Measurements from ENCODE around the gene CCDC201.

The CCDC201 gene

DNA sequence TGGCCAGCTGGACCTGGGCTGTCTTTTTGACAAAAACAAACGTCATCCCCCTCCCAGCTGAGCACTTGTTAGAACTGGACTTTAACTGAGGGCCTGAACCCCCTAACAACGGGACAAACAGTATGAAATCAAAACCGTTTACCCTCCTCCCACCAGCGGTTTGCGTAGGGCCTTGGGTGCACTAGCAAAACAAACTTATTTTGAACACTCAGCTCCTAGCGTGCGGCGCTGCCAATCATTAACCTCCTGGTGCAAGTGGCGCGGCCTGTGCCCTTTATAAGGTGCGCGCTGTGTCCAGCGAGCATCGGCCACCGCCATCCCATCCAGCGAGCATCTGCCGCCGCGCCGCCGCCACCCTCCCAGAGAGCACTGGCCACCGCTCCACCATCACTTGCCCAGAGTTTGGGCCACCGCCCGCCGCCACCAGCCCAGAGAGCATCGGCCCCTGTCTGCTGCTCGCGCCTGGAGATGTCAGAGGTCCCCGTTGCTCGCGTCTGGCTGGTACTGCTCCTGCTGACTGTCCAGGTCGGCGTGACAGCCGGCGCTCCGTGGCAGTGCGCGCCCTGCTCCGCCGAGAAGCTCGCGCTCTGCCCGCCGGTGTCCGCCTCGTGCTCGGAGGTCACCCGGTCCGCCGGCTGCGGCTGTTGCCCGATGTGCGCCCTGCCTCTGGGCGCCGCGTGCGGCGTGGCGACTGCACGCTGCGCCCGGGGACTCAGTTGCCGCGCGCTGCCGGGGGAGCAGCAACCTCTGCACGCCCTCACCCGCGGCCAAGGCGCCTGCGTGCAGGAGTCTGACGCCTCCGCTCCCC lies 15.5 kb upstream of the CCDC201 start, which contains the start of gene IGFBP1:
TSS of gene IGFBP1 (plus strand) at position 304 of the 808 bp plus-strand sequence. CDS start at position 469, 165 bp downstream.
- peak; percentile 78 for ATAC-seq
- TF ChIP-seq TOX (CRISPR knock-in tag; IDR thresholded peaks at IDR 0.05; ENCODE audit: borderline replicate concordance) (no peak), OSR1 (CRISPR knock-in tag; IDR thresholded peaks at IDR 0.05) (no peak), BACH2 (CRISPR knock-in tag; IDR thresholded peaks at IDR 0.05; ENCODE audit: borderline replicate concordance) (no peak)

- TF ChIP-seq TOX (CRISPR knock-in tag; IDR thresholded peaks at IDR 0.05; ENCODE audit: borderline replicate concordance), result no peak
- no peak for TF ChIP-seq ZNF70 (CRISPR knock-in tag; IDR thresholded peaks at IDR 0.05)
- no peak for TF ChIP-seq BACH2 (CRISPR knock-in tag; IDR thresholded peaks at IDR 0.05; ENCODE audit: borderline replicate concordance)
- no peak for TF ChIP-seq ZFP30 (CRISPR knock-in tag; IDR thresholded peaks at IDR 0.05)
- TF ChIP-seq, protein P1, sequence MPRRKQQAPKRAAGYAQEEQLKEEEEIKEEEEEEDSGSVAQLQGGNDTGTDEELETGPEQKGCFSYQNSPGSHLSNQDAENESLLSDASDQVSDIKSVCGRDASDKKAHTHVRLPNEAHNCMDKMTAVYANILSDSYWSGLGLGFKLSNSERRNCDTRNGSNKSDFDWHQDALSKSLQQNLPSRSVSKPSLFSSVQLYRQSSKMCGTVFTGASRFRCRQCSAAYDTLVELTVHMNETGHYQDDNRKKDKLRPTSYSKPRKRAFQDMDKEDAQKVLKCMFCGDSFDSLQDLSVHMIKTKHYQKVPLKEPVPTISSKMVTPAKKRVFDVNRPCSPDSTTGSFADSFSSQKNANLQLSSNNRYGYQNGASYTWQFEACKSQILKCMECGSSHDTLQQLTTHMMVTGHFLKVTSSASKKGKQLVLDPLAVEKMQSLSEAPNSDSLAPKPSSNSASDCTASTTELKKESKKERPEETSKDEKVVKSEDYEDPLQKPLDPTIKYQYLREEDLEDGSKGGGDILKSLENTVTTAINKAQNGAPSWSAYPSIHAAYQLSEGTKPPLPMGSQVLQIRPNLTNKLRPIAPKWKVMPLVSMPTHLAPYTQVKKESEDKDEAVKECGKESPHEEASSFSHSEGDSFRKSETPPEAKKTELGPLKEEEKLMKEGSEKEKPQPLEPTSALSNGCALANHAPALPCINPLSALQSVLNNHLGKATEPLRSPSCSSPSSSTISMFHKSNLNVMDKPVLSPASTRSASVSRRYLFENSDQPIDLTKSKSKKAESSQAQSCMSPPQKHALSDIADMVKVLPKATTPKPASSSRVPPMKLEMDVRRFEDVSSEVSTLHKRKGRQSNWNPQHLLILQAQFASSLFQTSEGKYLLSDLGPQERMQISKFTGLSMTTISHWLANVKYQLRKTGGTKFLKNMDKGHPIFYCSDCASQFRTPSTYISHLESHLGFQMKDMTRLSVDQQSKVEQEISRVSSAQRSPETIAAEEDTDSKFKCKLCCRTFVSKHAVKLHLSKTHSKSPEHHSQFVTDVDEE (CRISPR knock-in tag; IDR thresholded peaks at IDR 0.05), result no peak
- no peak for TF ChIP-seq ARNTL (CRISPR knock-in tag; IDR thresholded peaks at IDR 0.05; ENCODE audit: borderline replicate concordance, low read depth)
- no peak for TF ChIP-seq CSRNP3 (CRISPR knock-in tag; IDR thresholded peaks at IDR 0.05)
- ATAC-seq, result no peak
Observed at GRCh38 chr7:45886931-45887667, 14.2 kb upstream of the CCDC201 start.

- TF ChIP-seq PATZ1 (CRISPR knock-in tag; IDR thresholded peaks at IDR 0.05; ENCODE audit: borderline replicate concordance), result no peak
- TF ChIP-seq, protein P2, sequence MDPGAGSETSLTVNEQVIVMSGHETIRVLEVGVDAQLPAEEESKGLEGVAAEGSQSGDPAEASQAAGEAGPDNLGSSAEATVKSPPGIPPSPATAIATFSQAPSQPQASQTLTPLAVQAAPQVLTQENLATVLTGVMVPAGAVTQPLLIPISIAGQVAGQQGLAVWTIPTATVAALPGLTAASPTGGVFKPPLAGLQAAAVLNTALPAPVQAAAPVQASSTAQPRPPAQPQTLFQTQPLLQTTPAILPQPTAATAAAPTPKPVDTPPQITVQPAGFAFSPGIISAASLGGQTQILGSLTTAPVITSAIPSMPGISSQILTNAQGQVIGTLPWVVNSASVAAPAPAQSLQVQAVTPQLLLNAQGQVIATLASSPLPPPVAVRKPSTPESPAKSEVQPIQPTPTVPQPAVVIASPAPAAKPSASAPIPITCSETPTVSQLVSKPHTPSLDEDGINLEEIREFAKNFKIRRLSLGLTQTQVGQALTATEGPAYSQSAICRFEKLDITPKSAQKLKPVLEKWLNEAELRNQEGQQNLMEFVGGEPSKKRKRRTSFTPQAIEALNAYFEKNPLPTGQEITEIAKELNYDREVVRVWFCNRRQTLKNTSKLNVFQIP (CRISPR knock-in tag; IDR thresholded peaks at IDR 0.05; ENCODE audit: borderline replicate concordance, low read depth), result no peak
- no peak for TF ChIP-seq ZNF70 (CRISPR knock-in tag; IDR thresholded peaks at IDR 0.05)
- no peak for TF ChIP-seq ZNF8 (CRISPR knock-in tag; IDR thresholded peaks at IDR 0.05)
- TF ChIP-seq PPARA (CRISPR knock-in tag; IDR thresholded peaks at IDR 0.05; ENCODE audit: borderline replicate concordance), result no peak
- ATAC-seq, result no peak
Observed at GRCh38 chr7:45885264-45885882, 12.5 kb upstream of the CCDC201 start.

DNA sequence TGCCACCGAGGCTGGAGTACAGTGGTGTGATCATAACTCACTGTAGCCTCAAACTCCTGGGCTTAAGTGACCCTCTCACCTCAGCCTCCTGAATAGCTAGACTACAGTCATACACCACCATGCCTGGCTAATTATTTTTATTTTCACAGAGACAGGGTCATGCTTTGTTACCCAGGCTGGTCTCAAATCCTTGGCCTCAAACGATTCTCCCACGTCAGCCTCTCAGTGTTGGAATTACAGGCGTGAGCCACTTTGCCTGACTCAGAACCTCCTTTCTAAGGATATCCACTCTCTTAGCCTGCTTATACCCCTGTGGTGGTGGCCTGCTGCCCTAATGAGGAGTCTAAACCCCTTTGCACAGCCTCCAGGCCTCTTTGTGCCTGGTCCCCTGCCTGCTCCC lies 11.3 kb upstream of the CCDC201 start:
- ATAC-seq, result no peak
- TF ChIP-seq ZNF8 (CRISPR knock-in tag; IDR thresholded peaks at IDR 0.05) (no peak), SNAI2 (CRISPR knock-in tag; IDR thresholded peaks at IDR 0.05) (no peak), ZNF565 (CRISPR knock-in tag; conservative IDR thresholded peaks at IDR 0.05; ENCODE audit: low read depth) (no peak), ZFP30 (CRISPR knock-in tag; IDR thresholded peaks at IDR 0.05) (no peak), ARNTL (CRISPR knock-in tag; IDR thresholded peaks at IDR 0.05; ENCODE audit: borderline replicate concordance, low read depth) (no peak)

GRCh38 chr7:45882465-45882810 lies 9.6 kb upstream of the CCDC201 start:
- no peak for TF ChIP-seq BACH2 (CRISPR knock-in tag; IDR thresholded peaks at IDR 0.05; ENCODE audit: borderline replicate concordance)
- no peak for TF ChIP-seq TCF4 (CRISPR knock-in tag; IDR thresholded peaks at IDR 0.05; ENCODE audit: borderline replicate concordance)
- no peak for TF ChIP-seq ZC3H10 (CRISPR knock-in tag; IDR thresholded peaks at IDR 0.05)
- no peak for TF ChIP-seq GLIS3 (CRISPR knock-in tag; IDR thresholded peaks at IDR 0.05)
- no peak for ATAC-seq
